ENCODE data around the gene PCDH9.

DNA sequence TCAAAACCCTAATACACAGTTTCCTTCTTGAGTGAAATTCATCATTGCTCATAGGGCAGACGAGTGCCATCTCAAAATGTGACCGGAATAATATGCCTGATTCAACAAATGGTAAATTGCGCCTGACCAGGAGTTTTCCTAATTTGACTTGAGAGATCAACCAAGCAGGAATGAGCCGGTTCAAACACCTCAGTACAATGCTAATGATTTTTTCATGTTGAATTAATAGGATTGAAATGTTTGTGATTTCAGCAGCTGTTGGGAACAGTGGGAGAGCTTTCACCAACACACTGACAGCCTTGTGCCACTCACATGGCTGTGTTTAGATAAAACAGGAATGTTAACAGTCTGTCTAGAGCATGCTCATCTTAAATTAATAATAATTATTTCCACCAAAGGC is 484.8 kb downstream of the PCDH9 start:
- no peak for TF ChIP-seq ZNF274 (IDR thresholded peaks at IDR 0.05; ENCODE audit: low read depth, low read length)
- no peak for TF ChIP-seq YY1 (IDR thresholded peaks at IDR 0.05; ENCODE audit: insufficient read depth, insufficient read length)
- TF ChIP-seq SUZ12 (IDR thresholded peaks at IDR 0.05; ENCODE audit: extremely low read depth, insufficient read depth, insufficient read length): no peak

Data from NT2/D1 (cell line).